MM.1S (cell line): ENCODE results near the gene C21orf58.

Experiments
- DNase-seq: peaks from one replicate; pipeline ENCODE4 v3.0.0-alpha.2; 2015
- H2AFZ ChIP-seq: fragments of 300-600 bp; sonication (generic); 2 replicates; pipeline ENCODE4 v1.6.0; 2016; ENCODE audit warnings: antibody characterized with exemption, low read length
- H3F3A ChIP-seq: fragments of 300-600 bp; sonication (generic); 2 replicates; pipeline ENCODE4 v1.6.1; 2016; ENCODE audit warnings: mild to moderate bottlenecking, antibody characterized with exemption, low read length, moderate library complexity, mixed read lengths; ENCODE audit not compliant: insufficient read depth
- H3K27ac ChIP-seq: fragments of 300-600 bp; sonication (generic); 2 replicates; pipeline ENCODE4 v1.5.1; 2016; ENCODE audit warnings: mild to moderate bottlenecking, low read length
- H3K27me3 ChIP-seq: fragments of 300-600 bp; sonication (generic); replicated peaks from 2 replicates; pipeline ENCODE4 v1.6.0; 2016; ENCODE audit warnings: low read length; ENCODE audit not compliant: insufficient read depth
- H3K36me3 ChIP-seq: fragments of 300-600 bp; sonication (generic); replicated peaks from 2 replicates; pipeline ENCODE4 v1.6.1; 2016; ENCODE audit warnings: mild to moderate bottlenecking, low read length, mixed read lengths; ENCODE audit not compliant: insufficient read depth
- H3K4me1 ChIP-seq: fragments of 300-600 bp; sonication (generic); 2 replicates; pipeline ENCODE4 v1.6.1; 2016; ENCODE audit warnings: low read length, mixed read lengths
- H3K4me2 ChIP-seq: fragments of 300-600 bp; sonication (generic); 2 replicates; pipeline ENCODE4 v1.6.0; 2016; ENCODE audit warnings: low read depth, low read length
- H3K4me3 ChIP-seq: fragments of 300-600 bp; sonication (generic); 2 replicates; pipeline ENCODE4 v1.5.1; 2016; ENCODE audit warnings: low read length, mixed read lengths
- H3K79me2 ChIP-seq: fragments of 300-600 bp; sonication (generic); 2 replicates; pipeline ENCODE4 v1.6.1; 2016; ENCODE audit warnings: mixed run types, low read length, mixed read lengths
- H3K9ac ChIP-seq: fragments of 300-600 bp; sonication (generic); 2 replicates; pipeline ENCODE4 v1.6.1; 2016; ENCODE audit warnings: low read length, mixed read lengths
- H3K9me2 ChIP-seq: fragments of 300-600 bp; sonication (generic); replicated peaks from 2 replicates; pipeline ENCODE4 v1.6.1; 2016; ENCODE audit warnings: mild to moderate bottlenecking, low read length, mixed read lengths; ENCODE audit not compliant: insufficient read depth
- H3K9me3 ChIP-seq: fragments of 300-600 bp; sonication (generic); replicated peaks from 2 replicates; pipeline ENCODE4 v1.6.1; 2016; ENCODE audit warnings: mild to moderate bottlenecking, low read length, mixed read lengths; ENCODE audit not compliant: insufficient read depth
- H4K20me1 ChIP-seq: fragments of 300-600 bp; sonication (generic); 2 replicates; pipeline ENCODE4 v1.6.1; 2016; ENCODE audit warnings: mild to moderate bottlenecking, low read length, moderate library complexity, mixed read lengths; ENCODE audit not compliant: insufficient read depth
- CTCF ChIP-seq: fragments of 300-600 bp; sonication (generic); IDR thresholded peaks from 2 replicates; pipeline ENCODE4 v1.5.1; 2016; ENCODE audit warnings: antibody characterized with exemption, low read length, mixed read lengths
- EZH2 ChIP-seq: fragments of 300-600 bp; sonication (generic); optimal IDR thresholded peaks from 2 replicates; pipeline ENCODE3; 2017; ENCODE audit warnings: low read depth, mild to moderate bottlenecking, antibody characterized with exemption, low read length, mixed read lengths
- EZH2phosphoT487 ChIP-seq: fragments of 300-600 bp; sonication (generic); IDR thresholded peaks from 2 replicates; pipeline ENCODE4 v1.6.1; 2018; ENCODE audit warnings: antibody characterized with exemption, low read length

The C21orf58 gene

GRCh38 chr21:46356494-46357334 is 33.0 kb upstream of the C21orf58 start:
- Histone ChIP-seq H3K4me2 (peak overlapping the region; percentile 89), H3K36me3 (peaks cover 17% of the 10 kb centered on the region), H3F3A (peaks cover 31% of the 10 kb centered on the region), H3K4me1 (peaks cover 34% of the 10 kb centered on the region), H4K20me1 (no peaks in the 10 kb centered on the region), H3K27ac (peak overlapping the region; percentile 74), H3K79me2 (peaks cover 16% of the 10 kb centered on the region), H3K9ac (peak overlapping the region; percentile 23; the same call in 1 of the 2 replicates), H3K9me3 (no peaks in the 10 kb centered on the region), H3K27me3 (no peaks in the 10 kb centered on the region), H3K9me2 (no peaks in the 10 kb centered on the region), H3K4me3 (peak overlapping the region; percentile 41), H2AFZ (peak overlapping the region; percentile 14)
- peak; percentile 81 for DNase-seq
- TF ChIP-seq EZH2phosphoT487 (no peak), CTCF (peak; percentile 19)

GRCh38 chr21:46356005-46356338 is 32.3 kb upstream of the C21orf58 start:
- Histone ChIP-seq H3K4me1 (peaks cover 34% of the 10 kb centered on the region), H3K27me3 (no peaks in the 10 kb centered on the region), H3K9me2 (no peaks in the 10 kb centered on the region), H3F3A (peaks cover 31% of the 10 kb centered on the region), H3K9me3 (no peaks in the 10 kb centered on the region), H4K20me1 (no peaks in the 10 kb centered on the region), H3K36me3 (peaks cover 11% of the 10 kb centered on the region; the same call in 1 of the 2 replicates), H2AFZ (no peak overlapping the region), H3K27ac (peak overlapping the region; percentile 74; the same call in 1 of the 2 replicates), H3K79me2 (peaks cover 10% of the 10 kb centered on the region), H3K9ac (peak overlapping the region; percentile 23; the same call in 1 of the 2 replicates), H3K4me3 (no peak overlapping the region), H3K4me2 (peak overlapping the region; percentile 89; the same call in 1 of the 2 replicates)
- TF ChIP-seq CTCF: no peak
- no peak for TF ChIP-seq EZH2phosphoT487
- no peak for TF ChIP-seq EZH2
- DNase-seq: no peak

- H3K27ac ChIP-seq: no peak overlapping the region
- H3K4me1 ChIP-seq: peaks cover 34% of the 10 kb centered on the region
Observed at GRCh38 chr21:46355161-46356004, 31.7 kb upstream of the C21orf58 start.

More at GRCh38 chr21:46355161-46356004, 31.7 kb upstream of the C21orf58 start:
- Histone ChIP-seq H3K36me3 (peaks cover 17% of the 10 kb centered on the region), H3K4me2 (peak overlapping the region; percentile 89; the same call in 1 of the 2 replicates), H3K79me2 (peaks cover 7% of the 10 kb centered on the region), H3K9me2 (no peaks in the 10 kb centered on the region), H2AFZ (no peak overlapping the region), H3K27me3 (no peaks in the 10 kb centered on the region), H3K4me3 (no peak overlapping the region), H3K9me3 (no peaks in the 10 kb centered on the region), H4K20me1 (no peaks in the 10 kb centered on the region), H3K9ac (no peak overlapping the region), H3F3A (peaks cover 31% of the 10 kb centered on the region)
- peak; percentile 5 for DNase-seq
- TF ChIP-seq EZH2: no peak
- no peak for TF ChIP-seq EZH2phosphoT487
- no peak for TF ChIP-seq CTCF
